Osteocyte (in vitro differentiated cells): ENCODE data around the gene FUBP3. TPM values are rescaled to one million over a fixed set of nuclear protein-coding genes. Genes with fewer than 3 reads are reported as not detected.
A peak's percentile ranks its signal among the peaks of the same experiment; 100 is the strongest.

Experiments
- DNase-seq: peaks from one replicate; pipeline ENCODE4 v3.0.0; 2021; ENCODE audit warnings: mixed read lengths; ENCODE audit not compliant: unreplicated experiment; ENCODE audit errors: extremely low spot score
- H3K27ac Mint-ChIP-seq: one replicate; pipeline ENCODE4 v1.8.0; 2021; ENCODE audit warnings: mild to moderate bottlenecking, mixed read lengths; ENCODE audit not compliant: unreplicated experiment
- H3K27me3 Mint-ChIP-seq: one replicate; pipeline ENCODE4 v1.8.0; 2021; ENCODE audit warnings: mixed read lengths; ENCODE audit not compliant: unreplicated experiment
- H3K36me3 Mint-ChIP-seq: one replicate; pipeline ENCODE4 v1.8.0; 2021; ENCODE audit warnings: mixed read lengths; ENCODE audit not compliant: unreplicated experiment
- H3K4me1 Mint-ChIP-seq: one replicate; pipeline ENCODE4 v1.8.0; 2021; ENCODE audit warnings: mixed read lengths; ENCODE audit not compliant: unreplicated experiment
- H3K4me3 Mint-ChIP-seq: one replicate; pipeline ENCODE4 v1.8.0; 2021; ENCODE audit warnings: mild to moderate bottlenecking, moderate library complexity, mixed read lengths; ENCODE audit not compliant: unreplicated experiment
- H3K9me3 Mint-ChIP-seq: one replicate; pipeline ENCODE4 v1.8.0; 2021; ENCODE audit warnings: mixed read lengths; ENCODE audit not compliant: unreplicated experiment
- CTCF ChIP-seq: fragments of 200-600 bp; sonication (generic); IDR thresholded peaks from 2 replicates; pipeline ENCODE4 v1.5.0; 2021; ENCODE audit warnings: antibody characterized with exemption, mild to moderate bottlenecking, moderate library complexity
- total RNA-seq: library from RNA; stranded (reverse); gene quantifications from 2 replicates; pipeline ENCODE4 v1.2.1, GENCODE V29; 2021

FUBP3 gene
- total RNA-seq, 1 donor from 2014 or later: 72.7 TPM

GRCh38 chr9:130660683-130661450 is 81.5 kb downstream of the FUBP3 start:
- Mint-ChIP-seq H3K27ac (no peak overlapping the region), H3K4me1 (peaks cover 32% of the 10 kb centered on the region), H3K27me3 (peaks cover 72% of the 10 kb centered on the region), H3K9me3 (no peaks in the 10 kb centered on the region), H3K4me3 (peak overlapping the region; percentile 47), H3K36me3 (no peaks in the 10 kb centered on the region)
- no peak for TF ChIP-seq CTCF
- DNase-seq: no peak

GRCh38 chr9:130661451-130662098 is 82.2 kb downstream of the FUBP3 start:
- H3K36me3 Mint-ChIP-seq: no peaks in the 10 kb centered on the region
- H3K27ac Mint-ChIP-seq: no peak overlapping the region
- H3K9me3 Mint-ChIP-seq: no peaks in the 10 kb centered on the region
- H3K27me3 Mint-ChIP-seq: peaks cover 72% of the 10 kb centered on the region
- H3K4me3 Mint-ChIP-seq: no peak overlapping the region
- peaks cover 34% of the 10 kb centered on the region for H3K4me1 Mint-ChIP-seq
- TF ChIP-seq CTCF: no peak
- DNase-seq: no peak

DNA sequence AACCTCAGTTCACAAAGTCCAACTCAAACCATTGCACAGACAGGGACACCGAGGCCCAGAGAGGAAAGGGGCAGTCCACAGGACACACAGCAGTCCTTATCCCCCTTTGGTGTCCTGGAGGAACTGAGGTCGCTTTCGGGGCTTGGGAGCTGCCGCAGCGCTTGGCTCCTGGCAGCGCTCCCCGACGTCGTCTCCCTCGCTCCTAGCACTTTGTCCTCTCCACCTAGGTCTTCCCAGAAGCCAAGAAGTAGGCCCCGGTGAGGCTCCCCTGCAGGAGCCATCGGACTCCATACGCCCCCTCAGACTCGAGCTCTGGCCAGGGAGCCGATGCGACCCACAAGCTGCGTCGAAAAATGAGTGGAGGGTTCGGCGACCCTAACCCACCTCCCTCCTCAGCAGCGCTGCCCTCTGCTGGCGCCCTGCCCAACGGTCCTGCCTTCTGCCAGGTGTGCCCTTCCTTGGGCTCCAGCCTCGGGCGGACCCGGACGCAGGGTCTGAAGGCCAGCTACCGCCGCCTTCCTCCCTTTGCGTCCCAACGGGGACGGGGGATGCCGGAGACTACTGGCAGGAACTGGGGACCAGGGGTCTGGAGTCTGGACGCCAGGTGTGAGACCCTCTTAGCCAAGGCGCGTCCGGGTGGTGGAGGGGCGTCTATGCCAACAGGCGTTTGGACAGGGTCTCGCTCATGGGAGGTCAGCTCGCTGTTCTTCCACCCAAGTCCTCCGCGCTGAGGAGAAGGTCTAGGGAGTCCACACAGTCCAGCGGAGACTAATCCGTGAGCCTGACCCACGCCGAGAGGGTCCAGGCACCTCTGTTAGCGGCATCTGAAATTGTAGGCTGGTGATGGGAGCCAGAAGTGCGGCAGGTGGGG is 83.0 kb downstream of the FUBP3 start:
- DNase-seq: no peak
- Mint-ChIP-seq H3K4me1 (peaks cover 34% of the 10 kb centered on the region), H3K4me3 (no peak overlapping the region), H3K27me3 (peaks cover 71% of the 10 kb centered on the region), H3K27ac (no peak overlapping the region), H3K36me3 (no peaks in the 10 kb centered on the region), H3K9me3 (no peaks in the 10 kb centered on the region)
- TF ChIP-seq CTCF: no peak

DNA sequence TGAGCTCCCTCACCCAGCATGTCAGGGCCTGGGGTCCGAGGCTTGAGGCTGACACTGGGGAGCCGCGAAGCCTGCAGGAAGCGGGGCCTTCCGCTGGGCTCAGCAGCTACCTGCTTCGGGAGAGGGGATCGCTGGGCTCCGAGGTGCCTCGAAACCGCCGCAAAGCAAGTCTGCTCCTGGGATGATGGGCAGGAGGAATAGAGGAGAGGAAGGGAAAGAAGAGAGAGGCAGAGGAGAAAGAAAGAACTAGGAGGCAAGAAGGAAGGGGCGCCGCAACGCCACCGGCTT is 83.5 kb downstream of the FUBP3 start:
- H3K4me1 Mint-ChIP-seq: peaks cover 34% of the 10 kb centered on the region
- no peak overlapping the region for H3K4me3 Mint-ChIP-seq
- H3K27me3 Mint-ChIP-seq: peaks cover 73% of the 10 kb centered on the region
- no peak for DNase-seq
- TF ChIP-seq CTCF: no peak
- H3K36me3 Mint-ChIP-seq: no peaks in the 10 kb centered on the region
- no peaks in the 10 kb centered on the region for H3K9me3 Mint-ChIP-seq
- no peak overlapping the region for H3K27ac Mint-ChIP-seq
